HG03280 (cell line): ENCODE measurements around the gene EFHD2.
"Not testable (repeated sequence)": the region's sequence is repeated elsewhere in the genome, so short reads cannot be mapped to it uniquely, and the experiment has no call there.

Experiments used
- ATAC-seq: cut with Tn5 transposase; IDR thresholded peaks from one replicate; pipeline ENCODE4 v1.9.1; 2021; ENCODE audit warnings: mild to moderate bottlenecking, moderate library complexity; ENCODE audit not compliant: unreplicated experiment

Gene EFHD2

GRCh38 chr1:15471723-15472122, 62.0 kb downstream of the EFHD2 start:
- ATAC-seq = not testable (repeated sequence)

DNA sequence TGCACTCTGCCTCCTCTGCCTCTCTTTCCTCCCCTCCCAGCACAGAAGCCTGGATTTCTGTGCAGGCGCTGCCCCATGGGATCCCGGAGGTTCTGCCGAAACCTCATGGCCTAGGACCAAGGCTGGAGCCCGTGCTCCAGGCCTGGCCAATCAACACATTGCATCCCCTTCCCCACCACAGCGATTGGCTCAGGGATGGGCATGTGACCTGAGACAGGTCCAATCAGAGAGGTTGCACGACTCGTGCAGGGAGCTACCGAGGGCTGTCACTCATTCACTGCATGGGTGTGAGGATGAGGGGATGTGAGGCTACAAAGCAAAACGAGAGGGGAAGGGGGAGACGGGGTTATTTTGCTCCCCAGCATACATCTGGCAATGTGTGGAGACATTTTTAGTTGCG, 62.9 kb downstream of the EFHD2 start:
- ATAC-seq = no peak

- ATAC-seq = no peak
Measured at GRCh38 chr1:15475752-15476314, 66.1 kb downstream of the EFHD2 start, which contains the start of gene CELA2B. TSS of gene CELA2B (plus strand) at chr1:15476104. CDS start at chr1:15476126, 22 bp downstream.

- ATAC-seq = no peak
Measured at GRCh38 chr1:15476927-15477326, 67.2 kb downstream of the EFHD2 start.

DNA sequence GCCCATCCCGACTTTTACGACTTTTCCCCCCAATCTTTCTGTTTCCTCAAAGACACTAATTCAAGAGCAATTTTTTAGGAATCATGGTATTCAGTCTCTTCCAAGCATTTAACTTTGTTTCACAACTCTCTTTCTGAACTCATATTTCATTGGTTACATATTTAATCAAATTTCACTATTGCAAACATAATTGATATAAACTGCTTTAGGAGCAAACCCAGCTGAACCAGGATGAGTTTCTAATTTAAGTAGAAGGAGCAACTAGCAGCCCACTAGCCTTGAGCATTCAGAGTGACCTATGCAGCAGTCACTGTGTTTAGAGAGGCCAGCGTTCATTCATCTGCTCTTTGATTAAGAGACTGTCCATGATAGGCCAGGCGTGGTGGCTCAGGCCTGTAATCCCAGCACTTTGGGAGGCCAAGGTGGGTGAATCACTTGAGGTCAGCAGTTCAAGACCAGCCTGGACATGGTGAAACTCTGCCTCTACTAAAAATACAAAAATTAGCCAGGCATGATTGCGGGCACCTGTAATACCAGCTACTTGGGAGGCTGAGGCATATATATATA, 68.0 kb downstream of the EFHD2 start:
- ATAC-seq = no peak
